Esophagus muscularis mucosa (tissue), 4 donors: Measurements from ENCODE around the gene CIITA.
A peak's percentile ranks its signal among the peaks of the same experiment; 100 is the strongest.

Source experiments
- EP300 ChIP-seq: sonication (generic); formaldehyde crosslinking; IDR thresholded peaks from one replicate; pipeline ENCODE4 v1.6.1; 2017; ENCODE audit warnings: antibody characterized with exemption
- POLR2A ChIP-seq: fragments of 450-650 bp; IDR thresholded peaks from one replicate; pipeline ENCODE4 v1.6.1; 2017; ENCODE audit warnings: antibody characterized with exemption, moderate library complexity, mild to moderate bottlenecking, low read depth
- POLR2AphosphoS5 ChIP-seq, 2 donors: sonication (generic); formaldehyde crosslinking; IDR thresholded peaks; one replicate each; pipeline ENCODE4 v1.6.1; 2017; ENCODE audit warnings: antibody characterized with exemption in 2 of 2
- TF ChIP-seq, protein P1 (sequence below), 3 experiments: fragments of 200-600 bp in 2 of 3; fragments of 450-650 bp in 1 of 3; sonication (generic) in 2 of 3; IDR thresholded peaks; one replicate each; pipeline ENCODE4 v1.5.1; 2017 to 2019; ENCODE audit warnings: antibody characterized with exemption in 3 of 3, mild to moderate bottlenecking in 2 of 3, moderate library complexity in 1 of 3

DNA sequence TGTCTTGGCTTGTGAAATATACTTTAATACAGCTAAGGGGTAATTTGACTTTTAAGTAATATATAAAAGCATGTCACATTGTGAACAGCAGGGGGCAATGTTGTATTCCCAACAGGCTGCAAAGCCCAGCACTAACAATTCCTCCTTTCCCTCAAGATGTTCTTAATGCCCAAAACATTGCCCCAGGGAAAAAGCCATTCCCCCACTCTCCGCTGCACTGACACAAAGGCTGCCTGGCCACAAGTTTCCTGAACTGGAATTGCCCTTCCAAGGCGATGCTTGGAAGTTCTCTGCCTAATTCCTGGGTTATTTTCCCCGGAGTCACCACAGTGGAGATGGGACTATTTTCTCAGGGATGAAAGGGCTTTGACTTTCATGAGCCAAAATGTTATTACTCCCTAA, 94.6 kb downstream of the CIITA start:
- TF ChIP-seq, protein P1, sequence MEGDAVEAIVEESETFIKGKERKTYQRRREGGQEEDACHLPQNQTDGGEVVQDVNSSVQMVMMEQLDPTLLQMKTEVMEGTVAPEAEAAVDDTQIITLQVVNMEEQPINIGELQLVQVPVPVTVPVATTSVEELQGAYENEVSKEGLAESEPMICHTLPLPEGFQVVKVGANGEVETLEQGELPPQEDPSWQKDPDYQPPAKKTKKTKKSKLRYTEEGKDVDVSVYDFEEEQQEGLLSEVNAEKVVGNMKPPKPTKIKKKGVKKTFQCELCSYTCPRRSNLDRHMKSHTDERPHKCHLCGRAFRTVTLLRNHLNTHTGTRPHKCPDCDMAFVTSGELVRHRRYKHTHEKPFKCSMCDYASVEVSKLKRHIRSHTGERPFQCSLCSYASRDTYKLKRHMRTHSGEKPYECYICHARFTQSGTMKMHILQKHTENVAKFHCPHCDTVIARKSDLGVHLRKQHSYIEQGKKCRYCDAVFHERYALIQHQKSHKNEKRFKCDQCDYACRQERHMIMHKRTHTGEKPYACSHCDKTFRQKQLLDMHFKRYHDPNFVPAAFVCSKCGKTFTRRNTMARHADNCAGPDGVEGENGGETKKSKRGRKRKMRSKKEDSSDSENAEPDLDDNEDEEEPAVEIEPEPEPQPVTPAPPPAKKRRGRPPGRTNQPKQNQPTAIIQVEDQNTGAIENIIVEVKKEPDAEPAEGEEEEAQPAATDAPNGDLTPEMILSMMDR (IDR thresholded peaks at IDR 0.05): peak; percentile 80 to 82 (median 81)
- TF ChIP-seq POLR2AphosphoS5 (IDR thresholded peaks at IDR 0.05) (peak; percentile 25 to 40), POLR2A (no peak), EP300 (no peak)
